DMS53 (cell line): ENCODE results near the gene OR14A2.
"Not testable (repeated sequence)": the region's sequence is repeated elsewhere in the genome, so short reads cannot be mapped to it uniquely, and the experiment has no call there.

Experiments
- DNase-seq: peaks from one replicate; lab custom pipeline; 2025; lab: John Stamatoyannopoulos, UW

The OR14A2 gene

GRCh38 chr1:247748041-247748440, at the start of gene OR14A2:
TSS of gene OR14A2 (minus strand) at chr1:247748141.
- DNase-seq, result no peak

DNA sequence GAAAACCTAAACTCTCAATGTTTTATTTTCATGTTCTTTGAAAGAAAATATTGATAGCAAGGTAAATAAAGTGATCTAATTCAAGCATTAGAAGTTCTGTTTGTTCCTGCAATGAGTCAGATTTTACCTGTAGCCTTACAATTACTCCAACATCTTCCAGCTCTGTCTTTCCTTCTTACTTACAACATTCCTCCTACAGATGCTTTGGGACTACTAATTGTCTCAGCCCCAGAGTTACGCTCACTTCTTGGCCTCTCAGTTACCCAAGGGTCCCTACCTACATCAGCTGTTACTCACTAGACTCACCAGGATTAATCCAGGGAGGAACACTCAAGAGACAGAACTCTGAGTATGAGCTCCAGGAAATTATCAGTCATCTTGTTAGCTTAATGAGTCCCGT, 49.6 kb upstream of the OR14A2 start:
- DNase-seq, result peak; percentile 23

- DNase-seq, result no peak
Measured at GRCh38 chr1:247769603-247770002, 21.7 kb upstream of the OR14A2 start.

DNA sequence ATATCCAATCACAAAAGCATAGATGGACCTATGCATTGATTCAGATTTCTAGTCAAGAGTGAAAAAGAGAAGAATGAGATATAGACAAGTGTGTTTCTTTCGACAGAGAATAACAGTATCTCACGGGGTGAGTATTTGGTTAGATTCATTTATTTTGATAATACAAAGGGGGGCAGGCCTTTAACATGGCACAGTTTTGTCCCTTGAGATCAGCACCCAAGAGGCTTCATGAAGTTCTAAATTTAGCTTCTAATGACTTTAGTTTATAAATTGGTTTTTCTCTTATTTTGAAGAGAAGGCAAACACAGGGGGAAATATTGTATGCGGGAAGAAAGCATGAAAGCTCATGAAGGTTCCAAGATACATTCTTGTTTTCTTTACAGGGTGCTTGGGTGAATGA, 12.5 kb upstream of the OR14A2 start, which contains the start of gene OR1C1:
Gene OR1C1, minus strand, starts transcription at position 101 of the 400 bp plus-strand sequence. CDS start 2,150 bp downstream, outside the sequence.
- no peak for DNase-seq

DNA sequence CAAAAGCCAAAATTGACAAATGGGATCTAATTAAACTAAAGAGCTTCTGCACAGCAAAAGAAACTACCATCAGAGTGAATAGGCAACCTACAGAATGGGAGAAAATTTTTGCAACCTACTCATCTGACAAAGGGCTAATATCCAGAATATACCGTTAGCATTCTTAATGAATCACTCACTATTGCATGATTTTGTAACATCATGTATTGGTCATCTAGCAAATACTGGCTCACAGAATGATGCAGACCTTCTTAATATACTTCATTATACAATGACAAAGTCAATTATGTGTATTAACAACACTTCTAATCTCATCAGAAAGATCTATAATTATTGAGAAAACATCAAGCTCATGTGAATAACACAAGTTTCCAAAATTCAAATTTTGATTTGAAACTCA, 6.4 kb upstream of the OR14A2 start:
- not testable (repeated sequence) for DNase-seq

GRCh38 chr1:247749870-247750269, 1.9 kb upstream of the OR14A2 start:
- no peak for DNase-seq

- DNase-seq, result no peak
Measured at GRCh38 chr1:247747616-247748015, 325 bp downstream of the OR14A2 start.

DNA sequence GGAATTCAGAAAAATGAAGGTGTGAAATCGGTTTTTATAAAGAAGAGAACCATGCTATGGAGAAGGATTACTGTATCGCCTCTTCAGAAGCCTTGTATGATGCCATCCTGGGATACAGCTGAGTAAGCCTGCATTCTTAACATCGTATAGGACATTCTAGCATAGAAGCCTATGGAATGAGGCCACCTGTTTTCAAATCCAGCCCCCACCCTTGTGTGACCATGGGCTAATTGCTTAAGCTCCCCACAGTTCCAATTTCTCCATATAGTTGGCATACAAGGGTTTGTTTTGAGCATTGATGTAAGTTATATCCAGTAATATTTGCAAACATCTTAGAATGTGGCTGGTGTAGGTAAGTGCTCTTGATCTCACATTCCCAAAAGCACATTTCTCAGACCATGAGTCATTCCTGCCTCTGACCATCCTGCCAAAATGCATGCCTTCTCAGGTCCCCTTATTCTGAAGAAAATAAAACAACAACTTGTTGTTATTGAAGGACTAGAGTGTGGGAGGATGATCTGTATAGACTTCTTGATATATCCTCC, 1.5 kb downstream of the OR14A2 start:
- no peak for DNase-seq

GRCh38 chr1:247742215-247742760, 5.7 kb downstream of the OR14A2 start:
- DNase-seq, result not testable (repeated sequence)

DNA sequence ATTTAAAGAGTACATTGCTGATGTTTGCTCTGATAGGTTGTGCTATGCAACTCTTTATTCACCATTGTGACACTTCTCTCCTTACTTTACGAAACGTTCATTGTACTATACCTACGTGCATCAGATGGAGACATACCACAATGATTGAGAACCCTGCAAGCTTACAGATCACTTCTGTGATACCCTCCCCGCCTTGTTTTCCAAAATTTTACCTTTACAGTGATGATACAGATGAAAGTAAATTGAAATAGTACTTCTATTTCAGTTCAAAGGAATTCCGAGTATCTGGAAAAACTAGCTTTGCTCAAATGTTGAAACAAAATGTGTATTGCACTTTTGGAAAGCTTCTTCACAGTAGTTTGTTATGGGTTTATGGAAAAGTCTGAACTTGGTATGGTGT, 6.2 kb downstream of the OR14A2 start:
- DNase-seq, result no peak

GRCh38 chr1:247740721-247741120, 7.2 kb downstream of the OR14A2 start:
- no peak for DNase-seq

- no peak for DNase-seq
Measured at GRCh38 chr1:247738315-247738714, 9.6 kb downstream of the OR14A2 start, which contains the start of gene OR14K1. TSS of gene OR14K1 (plus strand) at chr1:247738615. CDS start at chr1:247738615, 0 bp downstream.

- no peak for DNase-seq
Measured at GRCh38 chr1:247721222-247721621, 26.7 kb downstream of the OR14A2 start.

GRCh38 chr1:247716546-247716945, 31.4 kb downstream of the OR14A2 start, which contains the start of gene OR6F1:
TSS of gene OR6F1 (minus strand) at chr1:247716646. CDS start at chr1:247712755, 3,891 bp downstream.
- DNase-seq, result no peak

- no peak for DNase-seq
Measured at GRCh38 chr1:247713753-247714152, 34.2 kb downstream of the OR14A2 start.

DNA sequence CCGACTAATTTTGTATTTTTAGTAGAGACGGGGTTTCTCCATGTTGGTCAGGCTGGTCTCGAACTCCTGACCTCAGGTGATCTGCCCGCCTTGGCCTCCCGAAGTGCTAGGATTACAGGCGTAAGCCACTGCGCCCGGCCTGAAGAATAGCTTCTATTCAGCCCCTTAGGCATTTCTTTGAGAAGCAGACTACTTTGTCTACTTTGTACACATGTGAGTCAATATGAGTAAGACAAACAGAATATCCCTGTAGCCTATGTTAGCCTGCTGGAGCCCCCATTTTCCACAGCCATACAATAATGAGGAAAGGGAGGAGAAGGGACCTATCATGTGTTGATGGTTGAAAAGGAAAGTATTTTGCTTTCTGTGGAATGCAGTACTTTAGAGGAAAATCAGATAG, 37.3 kb downstream of the OR14A2 start:
- DNase-seq, result not testable (repeated sequence)

- DNase-seq, result no peak
Measured at GRCh38 chr1:247701338-247701737, 46.6 kb downstream of the OR14A2 start.

DNA sequence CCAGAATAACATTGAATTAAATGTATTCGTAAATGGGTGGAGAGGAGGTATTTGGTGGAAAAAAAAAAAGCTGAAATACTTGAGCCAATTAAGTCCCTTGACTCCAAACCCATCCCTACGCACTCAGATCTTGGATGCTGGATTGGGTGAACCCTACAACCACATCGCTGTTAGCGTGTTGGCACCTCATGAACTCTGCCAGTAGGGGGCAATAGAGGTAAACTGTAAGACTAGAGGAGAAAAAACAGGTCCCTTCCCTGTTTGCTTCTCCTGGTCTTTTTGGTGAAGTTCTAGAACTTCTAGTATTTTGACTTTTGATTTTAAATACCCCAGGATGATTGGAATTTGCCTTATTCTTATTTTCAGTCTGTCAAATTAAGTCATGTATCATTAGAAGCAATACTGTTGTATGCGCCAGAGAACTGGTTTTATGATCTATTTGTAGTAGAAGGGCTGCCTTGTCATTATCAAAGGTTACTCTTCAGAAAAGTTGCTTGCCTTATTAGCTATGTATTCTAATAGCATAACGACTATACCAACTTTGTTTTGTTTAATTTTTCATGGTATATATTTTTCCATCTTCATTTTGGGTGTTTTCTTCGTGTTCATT, 66.5 kb downstream of the OR14A2 start:
- peak; percentile 90 for DNase-seq

GRCh38 chr1:247680171-247680570, 67.8 kb downstream of the OR14A2 start:
- DNase-seq, result no peak

GRCh38 chr1:247679639-247680038, 68.3 kb downstream of the OR14A2 start, which contains the start of gene OR13G1:
TSS of gene OR13G1 (minus strand) at chr1:247679739. CDS start at chr1:247673041, 6,698 bp downstream.
- no peak for DNase-seq
